Uterus (tissue), 4 donors: Measurements from ENCODE around the gene CLMN. TPM values are rescaled to one million over a fixed set of nuclear protein-coding genes. Genes with fewer than 3 reads are reported as not detected.

Experiments
- DNase-seq, 2 donors: peaks; one replicate each; pipeline ENCODE4 v3.0.0-alpha.2; 2019 to 2020
- H3K27ac ChIP-seq, 2 donors: fragments of 200-600 bp; sonication (generic); 1 replicate in 1 of 2; 2 replicates in 1 of 2; pipeline ENCODE4 v1.5.1; 2016 to 2018
- H3K27me3 ChIP-seq, 2 donors: fragments of 200-600 bp; sonication (generic); one replicate each; pipeline ENCODE4 v1.5.1; 2018 to 2019; ENCODE audit warnings: control low read depth in 1 of 2
- H3K36me3 ChIP-seq, 2 donors: fragments of 200-600 bp; sonication (generic); one replicate each; pipeline ENCODE4 v1.5.1; 2019; ENCODE audit warnings: control low read depth in 1 of 2
- H3K4me1 ChIP-seq, 2 donors: fragments of 200-600 bp; sonication (generic); one replicate each; pipeline ENCODE4 v1.5.1; 2018 to 2019; ENCODE audit warnings: control low read depth in 1 of 2
- H3K4me3 ChIP-seq, 2 donors: fragments of 200-600 bp; sonication (generic); 1 replicate in 1 of 2; 2 replicates in 1 of 2; pipeline ENCODE4 v1.5.1; 2018 to 2019; ENCODE audit warnings: mild to moderate bottlenecking in 1 of 2
- H3K9me3 ChIP-seq, 2 donors: fragments of 200-600 bp; sonication (generic); one replicate each; pipeline ENCODE4 v1.5.1; 2019; ENCODE audit warnings: control low read depth in 1 of 2
- CTCF ChIP-seq, 4 experiments: fragments of 200-600 bp in 2 of 4; fragments of 450-650 bp in 2 of 4; sonication (generic) in 2 of 4; IDR thresholded peaks; one replicate each; pipeline ENCODE4 v1.5.1; 2016 to 2019; ENCODE audit warnings: antibody characterized with exemption in 4 of 4, mild to moderate bottlenecking in 2 of 4, moderate library complexity in 1 of 4
- POLR2A ChIP-seq, 2 donors: fragments of 450-650 bp; IDR thresholded peaks; one replicate each; pipeline ENCODE4 v1.6.1; 2016; ENCODE audit warnings: antibody characterized with exemption in 2 of 2, mild to moderate bottlenecking in 1 of 2, moderate library complexity in 1 of 2
- intact Hi-C: fragments of 100-400 bp; cut with DNase I; formaldehyde crosslinking; loops from one replicate; pipeline ENCODE4 v1.15.1; 2023; ENCODE audit warnings: low total_unique reads
- total RNA-seq, 4 donors: library from RNA; depleted of rRNA in 3 of 4; stranded (reverse); fragments of >200 nt in 3 of 4; gene quantifications; one replicate each; pipeline versions ENCODE4 v1.1.0 to v1.2.4, GENCODE V29; 2014 to 2023
- donor health status: DM: yes; HTN: yes; CAD: no.

CLMN gene
- total RNA-seq, 4 donors from 2014 or later: 5.0 to 55.0 (median 12.4) TPM

DNA sequence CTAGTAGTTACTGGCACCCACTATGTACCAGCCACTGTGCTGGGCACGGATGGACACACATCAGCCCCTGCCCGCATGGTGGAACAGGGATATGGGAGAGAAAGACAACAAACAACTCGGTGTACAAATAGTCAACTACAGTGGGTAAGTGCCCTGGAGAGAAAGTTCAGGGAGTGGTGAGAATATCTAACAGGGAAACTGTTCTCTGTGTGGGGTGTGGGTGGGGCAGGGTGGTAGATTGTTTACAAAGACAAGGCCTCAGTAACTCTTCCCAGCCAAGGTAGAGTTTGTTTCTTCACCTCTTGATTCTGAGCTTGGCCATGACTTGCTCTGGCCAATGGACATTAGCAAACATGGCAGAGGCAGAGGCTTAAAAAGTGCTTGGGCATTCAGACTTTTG lies 12.9 kb upstream of the CLMN start:
- no peaks in the 10 kb centered on the region for H3K36me3 ChIP-seq
- H3K4me1 ChIP-seq: no peaks in the 10 kb centered on the region
- TF ChIP-seq CTCF (IDR thresholded peaks at IDR 0.05): no peak
- TF ChIP-seq POLR2A (IDR thresholded peaks at IDR 0.05): no peak

DNA sequence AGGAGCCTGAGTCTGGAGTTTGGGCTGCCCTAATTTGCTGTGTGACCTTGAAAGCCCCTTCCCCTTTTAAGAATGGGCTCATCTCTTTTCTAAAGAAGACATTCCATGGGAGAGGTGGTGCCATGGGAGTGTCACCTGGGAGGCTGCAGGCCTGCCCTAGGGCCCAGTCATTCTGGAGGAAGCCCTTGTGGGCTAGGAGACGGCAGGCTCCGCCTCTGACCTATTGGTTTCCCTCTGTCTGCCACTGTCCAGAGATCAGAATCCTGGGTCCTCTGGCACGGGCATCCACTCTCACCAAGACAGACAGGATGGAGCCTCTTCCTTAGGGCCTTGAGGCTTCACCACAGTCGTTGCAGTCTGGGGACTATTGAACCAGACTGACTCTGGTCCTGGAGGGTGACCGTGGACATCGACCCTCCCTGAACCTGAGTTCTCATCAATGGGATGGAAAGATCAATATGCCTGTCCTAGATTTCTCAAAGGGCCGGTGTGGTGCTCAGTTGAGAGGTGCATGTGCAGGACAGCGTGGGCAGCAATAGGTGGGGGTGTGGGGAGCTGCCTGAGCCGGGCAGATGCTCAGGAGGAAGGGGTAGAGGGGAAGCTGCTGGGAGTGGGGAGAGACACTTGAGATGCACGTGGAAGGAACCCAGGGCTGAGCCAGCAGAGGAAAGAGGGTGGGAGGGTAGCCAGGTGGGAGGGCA lies 12.2 kb upstream of the CLMN start:
- intact Hi-C loops: no loop called here
- TF ChIP-seq POLR2A (IDR thresholded peaks at IDR 0.05) (no peak), CTCF (IDR thresholded peaks at IDR 0.05) (no peak)
- no peaks in the 10 kb centered on the region for H3K4me1 ChIP-seq
- H3K27me3 ChIP-seq: no peaks in the 10 kb centered on the region
- no peak overlapping the region for H3K4me3 ChIP-seq
- H3K9me3 ChIP-seq: no peaks in the 10 kb centered on the region
- H3K36me3 ChIP-seq: no peaks in the 10 kb centered on the region
- H3K27ac ChIP-seq: no peak overlapping the region
- no peak for DNase-seq

More for the DNA sequence above, 12.9 kb upstream of the CLMN start:
- Histone ChIP-seq H3K9me3 (no peaks in the 10 kb centered on the region), H3K27ac (no peak overlapping the region), H3K4me3 (no peak overlapping the region), H3K27me3 (no peaks in the 10 kb centered on the region)
- no peak for DNase-seq
- intact Hi-C loops: no loop called here

DNA sequence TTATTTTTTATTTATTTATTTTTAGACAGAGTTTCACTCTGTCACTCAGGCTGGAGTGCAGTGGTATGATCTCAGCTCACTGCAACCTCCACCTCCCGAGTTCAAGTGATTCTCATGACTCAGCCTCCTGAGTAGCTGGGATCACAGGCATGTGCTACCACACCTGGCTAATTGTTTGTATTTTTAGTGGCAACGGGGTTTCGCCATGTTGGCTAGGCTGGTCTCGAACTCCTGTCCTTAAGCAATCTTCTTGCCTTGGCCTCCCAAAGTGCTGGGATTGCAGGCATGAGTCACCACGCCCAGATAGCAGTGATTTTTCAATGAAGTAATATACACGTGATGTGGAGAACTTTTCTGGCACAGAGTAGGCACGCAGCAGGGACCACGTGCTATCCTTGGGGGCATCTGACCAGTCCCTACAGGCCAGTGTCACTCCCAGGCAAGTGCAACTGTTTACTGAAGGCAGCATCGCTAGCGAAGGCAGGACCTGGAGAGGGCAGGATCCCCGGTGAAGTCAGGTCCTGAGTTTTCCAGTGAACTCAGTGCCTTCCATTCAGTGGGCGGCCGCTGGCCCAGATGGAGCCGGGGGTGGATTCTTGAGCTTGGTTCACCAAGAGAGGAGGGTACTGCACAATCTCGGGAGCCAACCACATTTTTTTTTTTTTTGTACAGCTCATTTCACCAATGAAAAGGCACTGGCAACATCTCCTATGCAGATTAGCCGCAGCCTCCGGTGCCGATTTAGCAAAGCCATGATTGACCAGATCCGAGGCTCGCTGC lies 11.1 kb upstream of the CLMN start:
- Histone ChIP-seq H3K4me1 (no peaks in the 10 kb centered on the region), H3K27me3 (no peaks in the 10 kb centered on the region), H3K4me3 (no peak overlapping the region), H3K36me3 (no peaks in the 10 kb centered on the region), H3K27ac (no peak overlapping the region), H3K9me3 (no peaks in the 10 kb centered on the region)
- TF ChIP-seq CTCF (IDR thresholded peaks at IDR 0.05) (no peak), POLR2A (IDR thresholded peaks at IDR 0.05) (no peak)
- no peak for DNase-seq
- intact Hi-C loops: no loop called here

DNA sequence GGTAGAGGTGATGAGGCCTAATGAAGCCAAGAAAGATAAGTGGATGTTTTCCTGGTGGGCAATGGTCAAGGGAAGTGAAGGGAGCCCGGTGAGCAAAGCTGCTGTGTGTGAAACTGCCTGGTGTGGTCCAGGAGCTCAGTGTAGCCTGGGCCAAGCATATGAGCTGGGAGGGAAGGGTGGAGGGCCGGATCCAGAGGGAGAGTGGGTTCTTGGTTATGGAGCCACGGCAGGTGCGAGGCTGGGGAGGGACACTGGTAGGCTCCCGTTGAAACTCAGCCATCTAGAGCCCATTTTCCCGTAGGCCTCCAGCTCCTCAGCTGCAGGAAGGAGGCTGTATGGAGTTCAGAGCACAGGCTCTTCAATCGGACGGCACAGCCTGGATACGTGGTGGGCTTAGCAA lies 10.2 kb upstream of the CLMN start:
- no peak for DNase-seq
- H3K27me3 ChIP-seq: no peaks in the 10 kb centered on the region
- no peaks in the 10 kb centered on the region for H3K36me3 ChIP-seq
- H3K4me3 ChIP-seq: no peak overlapping the region
- no peaks in the 10 kb centered on the region for H3K4me1 ChIP-seq
- TF ChIP-seq CTCF (IDR thresholded peaks at IDR 0.05) (no peak), POLR2A (IDR thresholded peaks at IDR 0.05) (no peak)
- no peak overlapping the region for H3K27ac ChIP-seq
- H3K9me3 ChIP-seq: no peaks in the 10 kb centered on the region
- intact Hi-C loops: no loop called here
